Mammary epithelial cell (primary cell): ENCODE results near the gene INTS15.

Source experiments
- EZH2 ChIP-seq: IDR thresholded peaks from 2 replicates; pipeline ENCODE4 v1.6.1; 2012; ENCODE audit warnings: low read length, inconsistent platforms, borderline replicate concordance
- TF ChIP-seq, protein P1 (sequence below), 2 donors: IDR thresholded peaks in 1 of 2; conservative IDR thresholded peaks in 1 of 2; 2 replicates each; pipeline ENCODE4 v1.5.1; 2011 to 2012; ENCODE audit warnings: inconsistent platforms in 2 of 2, low read length in 2 of 2, mild to moderate bottlenecking in 2 of 2, control low read depth in 1 of 2, low read depth in 1 of 2; ENCODE audit not compliant: insufficient read depth in 1 of 2; ENCODE audit errors: extremely low read depth in 1 of 2

- TF ChIP-seq, protein P1, sequence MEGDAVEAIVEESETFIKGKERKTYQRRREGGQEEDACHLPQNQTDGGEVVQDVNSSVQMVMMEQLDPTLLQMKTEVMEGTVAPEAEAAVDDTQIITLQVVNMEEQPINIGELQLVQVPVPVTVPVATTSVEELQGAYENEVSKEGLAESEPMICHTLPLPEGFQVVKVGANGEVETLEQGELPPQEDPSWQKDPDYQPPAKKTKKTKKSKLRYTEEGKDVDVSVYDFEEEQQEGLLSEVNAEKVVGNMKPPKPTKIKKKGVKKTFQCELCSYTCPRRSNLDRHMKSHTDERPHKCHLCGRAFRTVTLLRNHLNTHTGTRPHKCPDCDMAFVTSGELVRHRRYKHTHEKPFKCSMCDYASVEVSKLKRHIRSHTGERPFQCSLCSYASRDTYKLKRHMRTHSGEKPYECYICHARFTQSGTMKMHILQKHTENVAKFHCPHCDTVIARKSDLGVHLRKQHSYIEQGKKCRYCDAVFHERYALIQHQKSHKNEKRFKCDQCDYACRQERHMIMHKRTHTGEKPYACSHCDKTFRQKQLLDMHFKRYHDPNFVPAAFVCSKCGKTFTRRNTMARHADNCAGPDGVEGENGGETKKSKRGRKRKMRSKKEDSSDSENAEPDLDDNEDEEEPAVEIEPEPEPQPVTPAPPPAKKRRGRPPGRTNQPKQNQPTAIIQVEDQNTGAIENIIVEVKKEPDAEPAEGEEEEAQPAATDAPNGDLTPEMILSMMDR (conservative IDR thresholded peaks at IDR 0.05 in 1 of 2, IDR thresholded peaks at IDR 0.05 in 1 of 2; ENCODE audit: extremely low read depth in 1 of 2, insufficient read depth in 1 of 2, low read depth in 1 of 2, low read length in 2 of 2), result no peak
- no peak for TF ChIP-seq EZH2
Observed at GRCh38 chr7:6622134-6622710, 32.4 kb downstream of the INTS15 start.
